MM.1S (cell line): ENCODE measurements around the gene GPANK1.

Source experiments
- DNase-seq: peaks from one replicate; pipeline ENCODE4 v3.0.0-alpha.2; 2015
- H2AFZ ChIP-seq: fragments of 300-600 bp; sonication (generic); 2 replicates; pipeline ENCODE4 v1.6.0; 2016; ENCODE audit warnings: antibody characterized with exemption, low read length
- H3F3A ChIP-seq: fragments of 300-600 bp; sonication (generic); 2 replicates; pipeline ENCODE4 v1.6.1; 2016; ENCODE audit warnings: mild to moderate bottlenecking, antibody characterized with exemption, low read length, moderate library complexity, mixed read lengths; ENCODE audit not compliant: insufficient read depth
- H3K27ac ChIP-seq: fragments of 300-600 bp; sonication (generic); 2 replicates; pipeline ENCODE4 v1.5.1; 2016; ENCODE audit warnings: mild to moderate bottlenecking, low read length
- H3K27me3 ChIP-seq: fragments of 300-600 bp; sonication (generic); replicated peaks from 2 replicates; pipeline ENCODE4 v1.6.0; 2016; ENCODE audit warnings: low read length; ENCODE audit not compliant: insufficient read depth
- H3K36me3 ChIP-seq: fragments of 300-600 bp; sonication (generic); replicated peaks from 2 replicates; pipeline ENCODE4 v1.6.1; 2016; ENCODE audit warnings: mild to moderate bottlenecking, low read length, mixed read lengths; ENCODE audit not compliant: insufficient read depth
- H3K4me1 ChIP-seq: fragments of 300-600 bp; sonication (generic); 2 replicates; pipeline ENCODE4 v1.6.1; 2016; ENCODE audit warnings: low read length, mixed read lengths
- H3K4me2 ChIP-seq: fragments of 300-600 bp; sonication (generic); 2 replicates; pipeline ENCODE4 v1.6.0; 2016; ENCODE audit warnings: low read depth, low read length
- H3K4me3 ChIP-seq: fragments of 300-600 bp; sonication (generic); 2 replicates; pipeline ENCODE4 v1.5.1; 2016; ENCODE audit warnings: low read length, mixed read lengths
- H3K79me2 ChIP-seq: fragments of 300-600 bp; sonication (generic); 2 replicates; pipeline ENCODE4 v1.6.1; 2016; ENCODE audit warnings: mixed run types, low read length, mixed read lengths
- H3K9ac ChIP-seq: fragments of 300-600 bp; sonication (generic); 2 replicates; pipeline ENCODE4 v1.6.1; 2016; ENCODE audit warnings: low read length, mixed read lengths
- H3K9me2 ChIP-seq: fragments of 300-600 bp; sonication (generic); replicated peaks from 2 replicates; pipeline ENCODE4 v1.6.1; 2016; ENCODE audit warnings: mild to moderate bottlenecking, low read length, mixed read lengths; ENCODE audit not compliant: insufficient read depth
- H3K9me3 ChIP-seq: fragments of 300-600 bp; sonication (generic); replicated peaks from 2 replicates; pipeline ENCODE4 v1.6.1; 2016; ENCODE audit warnings: mild to moderate bottlenecking, low read length, mixed read lengths; ENCODE audit not compliant: insufficient read depth
- H4K20me1 ChIP-seq: fragments of 300-600 bp; sonication (generic); 2 replicates; pipeline ENCODE4 v1.6.1; 2016; ENCODE audit warnings: mild to moderate bottlenecking, low read length, moderate library complexity, mixed read lengths; ENCODE audit not compliant: insufficient read depth
- CTCF ChIP-seq: fragments of 300-600 bp; sonication (generic); IDR thresholded peaks from 2 replicates; pipeline ENCODE4 v1.5.1; 2016; ENCODE audit warnings: antibody characterized with exemption, low read length, mixed read lengths
- EZH2 ChIP-seq: fragments of 300-600 bp; sonication (generic); optimal IDR thresholded peaks from 2 replicates; pipeline ENCODE3; 2017; ENCODE audit warnings: low read depth, mild to moderate bottlenecking, antibody characterized with exemption, low read length, mixed read lengths
- EZH2phosphoT487 ChIP-seq: fragments of 300-600 bp; sonication (generic); IDR thresholded peaks from 2 replicates; pipeline ENCODE4 v1.6.1; 2018; ENCODE audit warnings: antibody characterized with exemption, low read length

Gene GPANK1

GRCh38 chr6:31691564-31692108 lies 26.8 kb upstream of the GPANK1 start:
- no peak overlapping the region for H3K4me2 ChIP-seq
- no peak overlapping the region for H2AFZ ChIP-seq
- no peak overlapping the region for H3K9ac ChIP-seq
- H3K9me2 ChIP-seq = no peaks in the 10 kb centered on the region
- H3K4me3 ChIP-seq = no peak overlapping the region
- H3K9me3 ChIP-seq = no peaks in the 10 kb centered on the region
- TF ChIP-seq CTCF (no peak), EZH2 (no peak), EZH2phosphoT487 (no peak)
- H3K79me2 ChIP-seq = no peaks in the 10 kb centered on the region
- H3F3A ChIP-seq = no peaks in the 10 kb centered on the region
- H3K27ac ChIP-seq = no peak overlapping the region
- no peaks in the 10 kb centered on the region for H3K27me3 ChIP-seq
- H4K20me1 ChIP-seq = no peaks in the 10 kb centered on the region
- H3K4me1 ChIP-seq = no peaks in the 10 kb centered on the region
- no peaks in the 10 kb centered on the region for H3K36me3 ChIP-seq
- DNase-seq = no peak

GRCh38 chr6:31691078-31691463 lies 26.3 kb upstream of the GPANK1 start:
- TF ChIP-seq EZH2phosphoT487 (no peak), CTCF (no peak)
- DNase-seq = no peak
- Histone ChIP-seq H3K27me3 (no peaks in the 10 kb centered on the region), H3K9me3 (no peaks in the 10 kb centered on the region), H3K4me1 (no peaks in the 10 kb centered on the region), H3K79me2 (no peaks in the 10 kb centered on the region), H3K27ac (no peak overlapping the region), H3K9ac (no peak overlapping the region), H4K20me1 (no peaks in the 10 kb centered on the region), H3K4me3 (no peak overlapping the region), H3K36me3 (no peaks in the 10 kb centered on the region), H3K4me2 (no peak overlapping the region), H3F3A (no peaks in the 10 kb centered on the region), H2AFZ (no peak overlapping the region), H3K9me2 (no peaks in the 10 kb centered on the region)

- no peak for TF ChIP-seq EZH2phosphoT487
- TF ChIP-seq CTCF = no peak
- no peak for TF ChIP-seq EZH2
- Histone ChIP-seq H3K4me1 (no peaks in the 10 kb centered on the region), H3K4me2 (no peak overlapping the region), H3K9me3 (no peaks in the 10 kb centered on the region), H3K27ac (no peak overlapping the region), H3K9me2 (no peaks in the 10 kb centered on the region), H3F3A (no peaks in the 10 kb centered on the region), H3K79me2 (no peaks in the 10 kb centered on the region), H3K9ac (no peak overlapping the region), H3K27me3 (no peaks in the 10 kb centered on the region), H2AFZ (no peak overlapping the region), H3K36me3 (no peaks in the 10 kb centered on the region), H3K4me3 (no peak overlapping the region), H4K20me1 (no peaks in the 10 kb centered on the region)
- DNase-seq = no peak
Measured at GRCh38 chr6:31690231-31691077, 25.7 kb upstream of the GPANK1 start.
